Measurements from ENCODE around the gene ADARB2.

DNA sequence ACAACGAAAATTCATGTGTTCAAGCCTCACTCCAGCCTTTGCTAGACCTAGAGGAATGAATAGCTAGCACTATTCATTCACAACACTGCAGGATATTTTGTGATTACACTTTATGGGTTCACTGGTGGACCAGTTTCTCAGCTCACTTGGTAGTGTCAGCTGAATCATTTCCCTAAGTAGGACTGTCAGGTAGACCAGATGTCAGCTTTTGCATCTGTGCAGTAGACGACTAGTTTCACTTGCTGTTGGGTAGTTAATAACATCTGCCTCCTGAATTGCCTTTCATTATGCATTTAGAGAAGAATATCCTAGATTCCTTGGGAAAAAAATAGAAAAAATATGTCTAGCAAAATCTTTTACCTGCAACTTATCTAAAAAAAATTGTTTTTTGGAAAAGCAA is 296.4 kb downstream of the ADARB2 start:
- TF ChIP-seq EP300 (IDR thresholded peaks at IDR 0.05) = no peak
- no peak for TF ChIP-seq CTCF (IDR thresholded peaks at IDR 0.05)
- no peak for TF ChIP-seq POLR2A (IDR thresholded peaks at IDR 0.05)
